HepG2 (cell line): ENCODE data around the gene C16orf95. TPM values are rescaled to one million over a fixed set of nuclear protein-coding genes. Genes with fewer than 3 reads are reported as not detected.

ENCODE experiments used
- ATAC-seq: fragments of 200-7000 bp; cut with Tn5 transposase; 3 replicates; pipeline ENCODE4 v1.9.1; 2020; ENCODE audit warnings: mild to moderate bottlenecking, moderate library complexity
- BruUV-seq: library from RNA; stranded (reverse); fragments of 400-500 nt; replicated peaks from 2 replicates; lab custom pipeline; 2021; lab: Mats Ljungman, UMichigan
- CTCF ChIA-PET: fragments of 300-600 bp; formaldehyde crosslinking; extraction: SDS; loops from one replicate; lab custom pipeline; 2021; ENCODE audit warnings: low total read pairs, inconsistent platforms, low intra/inter-chr PET ratio; lab: Yijun Ruan, JAX
- POLR2A ChIA-PET: fragments of 350-600 bp; sonication (Branson Sonifier 250); formaldehyde crosslinking; loops from one replicate; lab custom pipeline; 2020; ENCODE audit warnings: antibody characterized with exemption, inconsistent platforms; lab: Yijun Ruan, JAX
- DNase-seq: peaks from one replicate; pipeline ENCODE4 v3.0.0-alpha.2; 2015; ENCODE audit warnings: low spot score
- FAIRE-seq: peaks from 3 replicates; lab custom pipeline; 2011; peaks lifted over from hg19 to GRCh38; lab: Jason Lieb, UNC
- H2AFZ ChIP-seq: one replicate; pipeline ENCODE4 v1.6.1; 2011; ENCODE audit warnings: low read length, inconsistent platforms
- H3K27ac ChIP-seq: fragments of 300-600 bp; 3 replicates; pipeline ENCODE4 v1.8.0; 2011; ENCODE audit warnings: mixed run types, mild to moderate bottlenecking, mixed read lengths, low read length, inconsistent platforms; ENCODE audit not compliant: insufficient read depth; ENCODE audit errors: extremely low read length
- H3K27me3 ChIP-seq, 2 experiments: fragments of 200-600 bp in 1 of 2; 2 replicates in 1 of 2; 3 replicates in 1 of 2; pipeline versions ENCODE4 v1.6.0 to v1.8.0; 2011; ENCODE audit warnings: low read length in 2 of 2, mild to moderate bottlenecking in 2 of 2, moderate library complexity in 2 of 2, inconsistent platforms in 1 of 2; ENCODE audit not compliant: insufficient read depth in 2 of 2, control insufficient read depth in 1 of 2
- H3K36me3 ChIP-seq, 2 experiments: fragments of 200-600 bp in 1 of 2; replicated peaks in 1 of 2; 2 replicates in 1 of 2; 3 replicates in 1 of 2; pipeline versions ENCODE4 v1.5.1 to v1.8.0; 2011; ENCODE audit warnings: low read length in 2 of 2, inconsistent platforms in 1 of 2; ENCODE audit not compliant: insufficient read depth in 2 of 2, control insufficient read depth in 1 of 2
- H3K4me1 ChIP-seq: 2 replicates; pipeline ENCODE4 v1.5.1; 2012; ENCODE audit warnings: low read length, inconsistent platforms; ENCODE audit not compliant: insufficient read depth
- H3K4me2 ChIP-seq: 2 replicates; pipeline ENCODE4 v1.6.0; 2011; ENCODE audit warnings: low read depth, low read length, inconsistent platforms
- H3K4me3 ChIP-seq, 3 experiments: fragments of 200-600 bp in 1 of 3; sonication (generic), shearing (Covaris generic) in 1 of 3; replicated peaks in 1 of 3; 2 replicates each; pipeline ENCODE4 v1.5.1; 2011 to 2016; ENCODE audit warnings: low read length in 3 of 3, inconsistent platforms in 2 of 3, low read depth in 2 of 3, mild to moderate bottlenecking in 2 of 3, control low read depth in 1 of 3, mixed read lengths in 1 of 3; ENCODE audit not compliant: insufficient read depth in 1 of 3
- H3K79me2 ChIP-seq: one replicate; pipeline ENCODE4 v1.6.1; 2011; ENCODE audit warnings: low read length, inconsistent platforms; ENCODE audit not compliant: insufficient read depth
- H3K9ac ChIP-seq: 2 replicates; pipeline ENCODE4 v1.6.0; 2011; ENCODE audit warnings: mild to moderate bottlenecking, low read depth, low read length, inconsistent platforms; ENCODE audit not compliant: insufficient read depth
- H3K9me3 ChIP-seq: 2 replicates; pipeline ENCODE4 v1.5.1; 2012; ENCODE audit warnings: mild to moderate bottlenecking, low read length
- H4K20me1 ChIP-seq: 2 replicates; pipeline ENCODE4 v1.6.0; 2011; ENCODE audit warnings: inconsistent platforms, mild to moderate bottlenecking, low read length, moderate library complexity; ENCODE audit not compliant: insufficient read depth
- ETV6 ChIP-seq: sonication (generic); formaldehyde crosslinking; conservative IDR thresholded peaks from 2 replicates; pipeline ENCODE4 v1.4.0; 2020; ENCODE audit warnings: missing genetic modification reagents
- GATAD1 ChIP-seq: IDR thresholded peaks from 2 replicates; pipeline ENCODE4 v1.6.1; 2016; ENCODE audit warnings: missing genetic modification reagents, missing compliant biosample characterization
- KDM3A ChIP-seq: IDR thresholded peaks from 2 replicates; pipeline ENCODE4 v1.6.1; 2018; ENCODE audit warnings: low read depth, missing compliant biosample characterization
- RARA ChIP-seq: IDR thresholded peaks from 2 replicates; pipeline ENCODE4 v1.6.1; 2016; ENCODE audit warnings: missing genetic modification reagents, missing compliant biosample characterization
- RBM22 ChIP-seq: fragments of 200-400 bp; formaldehyde crosslinking; optimal IDR thresholded peaks from 2 replicates; pipeline ENCODE3; 2017; ENCODE audit warnings: mild to moderate bottlenecking, low read length, moderate library complexity
- SRF ChIP-seq: IDR thresholded peaks from 2 replicates; pipeline ENCODE4 v1.6.1; 2011; ENCODE audit warnings: mild to moderate bottlenecking, low read depth, low read length, moderate library complexity
- TEAD2 ChIP-seq: sonication (generic); formaldehyde crosslinking; IDR thresholded peaks from 2 replicates; pipeline ENCODE4 v1.9.0; 2021; ENCODE audit warnings: missing genetic modification reagents
- ZFP41 ChIP-seq: sonication (generic); formaldehyde crosslinking; IDR thresholded peaks from 2 replicates; pipeline ENCODE4 v1.4.0; 2020; ENCODE audit warnings: mild to moderate bottlenecking, missing genetic modification reagents, borderline replicate concordance
- ZKSCAN1 ChIP-seq: fragments of 150-350 bp; IDR thresholded peaks from 2 replicates; pipeline ENCODE4 v1.6.1; 2014; ENCODE audit warnings: low read length
- ZNF441 ChIP-seq: sonication (generic); formaldehyde crosslinking; IDR thresholded peaks from 2 replicates; pipeline ENCODE4 v1.7.0; 2021; ENCODE audit warnings: missing genetic modification reagents, borderline replicate concordance
- ZNF557 ChIP-seq: sonication (generic); formaldehyde crosslinking; IDR thresholded peaks from 2 replicates; pipeline ENCODE4 v1.4.0; 2020; ENCODE audit warnings: missing genetic modification reagents
- WGBS: methylation state at CpG from one replicate; pipeline ENCODE4 v1.1.6; 2017; ENCODE audit warnings: low lambda C conversion rate; 5-methylcytosine and 5-hydroxymethylcytosine counted together
- in situ Hi-C: cut with HindIII; loops from 2 replicates; pipeline ENCODE4 v1.10.0; 2017; ENCODE audit warnings: low pct_unique_long_range_greater_than_20kb; ENCODE audit not compliant: extremely low pct_ligation_motif_present
- intact Hi-C: fragments of 100-400 bp; cut with micrococcal nuclease; formaldehyde crosslinking; loops from one replicate; pipeline ENCODE4 v1.10.0; 2022; ENCODE audit not compliant: unreplicated experiment
- polyA plus RNA-seq, 8 experiments: library from polyadenylated mRNA; depleted of rRNA in 3 of 8; stranded (reverse) in 7 of 8; unstranded in 1 of 8; fragments of >200 nt; fragmentation: Illumina TruSeq in 4 of 8; extraction: Trizol in 4 of 8; gene quantifications; 2 replicates each; pipeline versions ENCODE4 v1.2.1 to v1.2.3, GENCODE V29; 2011 to 2016; ENCODE audit warnings: low read depth in 4 of 8, missing spikeins in 1 of 8, mixed read lengths in 1 of 8; ENCODE audit not compliant: insufficient read depth in 1 of 8
- small RNA-seq, 3 experiments: library from RNA; depleted of rRNA; stranded (forward); fragments of <200 nt; gene quantifications; one replicate each; pipeline ENCODE3, GENCODE V24; 2012; ENCODE audit warnings: low read depth in 2 of 3, low replicate concordance in 1 of 3; ENCODE audit not compliant: insufficient read length in 3 of 3, insufficient read depth in 2 of 3
- total RNA-seq, 5 experiments: library from RNA; depleted of rRNA; stranded (reverse); fragments of >200 nt; fragmentation: Illumina TruSeq; extraction: Trizol; gene quantifications; 2 replicates each; pipeline ENCODE4 v1.2.3, GENCODE V29; 2016; ENCODE audit warnings: low read depth in 1 of 5

C16orf95 gene
- total and polyA plus RNA-seq, 2 of the 13 experiments (the other 11 are each of a cell fraction or from before 2014, with no cell fraction given), result 2.8 to 8.6 TPM

GRCh38 chr16:87254296-87254695 lies 62.9 kb downstream of the C16orf95 start (continued):
- TF ChIP-seq ZFP41 (CRISPR knock-in tag) (no peak), ZKSCAN1 (no peak), RARA (CRISPR knock-in tag) (no peak), ETV6 (CRISPR knock-in tag) (no peak), GATAD1 (CRISPR knock-in tag) (no peak)
- TF ChIP-seq, all 625 proteins: peak for 0

GRCh38 chr16:87253536-87253935 lies 63.7 kb downstream of the C16orf95 start:
- Histone ChIP-seq H4K20me1 (no peaks in the 10 kb centered on the region), H3K4me2 (no peak overlapping the region), H3K4me1 (peaks cover 12% of the 10 kb centered on the region), H3K27ac (no peak overlapping the region), H3K9ac (no peak overlapping the region), H2AFZ (no peak overlapping the region), H3K79me2 (no peaks in the 10 kb centered on the region), H3K9me3 (no peaks in the 10 kb centered on the region), H3K4me3 (no peak overlapping the region), H3K36me3 (no peaks in the 10 kb centered on the region), H3K27me3 (no peaks in the 10 kb centered on the region)
- ATAC-seq (no peak), DNase-seq (no peak), FAIRE-seq (no peak)
- POLR2A ChIA-PET, result no interaction called here
- intact Hi-C loops, result no loop called here
- WGBS, result 57% methylated on average over 7 of the region's 7 CpGs
- CTCF ChIA-PET, result no interaction called here
- TF ChIP-seq TEAD2 (CRISPR knock-in tag), result no peak
- no peak for TF ChIP-seq RBM22
- TF ChIP-seq SRF, result no peak
- no peak for TF ChIP-seq ZNF557 (CRISPR knock-in tag)
- TF ChIP-seq ZNF441 (CRISPR knock-in tag), result no peak
- TF ChIP-seq KDM3A (CRISPR knock-in tag), result no peak
- in situ Hi-C loops, result no loop called here
- no TSS peak for BruUV-seq

Small RNA genes lying within 50 kb of the gene (small RNA-seq; reads per million reads assigned to genes)
- 0 reads per million in 3 experiments for gene AC010531.2

Other genes with a start within 250 kb of the C16orf95 start
- 81.3 and 92.4 TPM in 2 replicates for gene FBXO31, start 66.4 kb upstream of the C16orf95 start, total RNA-seq (2016; rRNA removed; fragmentation: Illumina TruSeq; extraction: Trizol)
- 101 and 118 TPM in 2 replicates for gene FBXO31, start 66.4 kb upstream of the C16orf95 start, polyA plus RNA-seq (2011; rRNA removed)
- gene MAP1LC3B, start 74.9 kb upstream of the C16orf95 start, total RNA-seq (2016; rRNA removed; fragmentation: Illumina TruSeq; extraction: Trizol), result 15.7 and 30.6 TPM in 2 replicates
- 37.4 and 37.9 TPM in 2 replicates for gene MAP1LC3B, start 74.9 kb upstream of the C16orf95 start, polyA plus RNA-seq (2011; rRNA removed)
- 12.5 and 20.4 TPM in 2 replicates for gene ZCCHC14, start 175.6 kb upstream of the C16orf95 start, total RNA-seq (2016; rRNA removed; fragmentation: Illumina TruSeq; extraction: Trizol)
- 12.4 and 13.9 TPM in 2 replicates for gene ZCCHC14, start 175.6 kb upstream of the C16orf95 start, polyA plus RNA-seq (2011; rRNA removed)